Germinal center (tissue), 1 donor: Measurements from ENCODE around the gene GALNT12.
A peak's percentile ranks its signal among the peaks of the same experiment; 100 is the strongest.

Source experiments
- DNase-seq: peaks from one replicate; pipeline ENCODE4 v3.0.0; 2012; ENCODE audit warnings: mixed read lengths, low spot score

GALNT12 gene

DNA sequence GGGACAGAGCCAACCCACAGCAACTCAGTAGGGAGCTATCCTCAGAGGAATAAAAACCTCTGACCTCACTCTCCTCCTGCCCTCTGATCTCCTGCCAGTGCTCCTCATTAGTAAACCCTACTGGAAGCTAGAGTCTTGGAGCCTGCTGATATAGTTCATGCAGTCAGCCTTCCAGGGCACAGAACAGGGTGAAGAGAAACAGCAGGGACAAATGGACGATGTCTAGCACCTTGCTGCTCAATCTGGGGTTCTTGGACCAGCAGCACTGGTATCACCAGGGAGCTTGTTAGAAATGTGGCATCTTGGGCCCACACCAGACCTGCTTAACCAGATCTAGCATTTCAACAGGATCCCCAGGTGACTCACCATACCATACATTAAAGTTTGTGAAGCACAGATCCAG is 5.5 kb upstream of the GALNT12 start:
- DNase-seq = no peak

DNA sequence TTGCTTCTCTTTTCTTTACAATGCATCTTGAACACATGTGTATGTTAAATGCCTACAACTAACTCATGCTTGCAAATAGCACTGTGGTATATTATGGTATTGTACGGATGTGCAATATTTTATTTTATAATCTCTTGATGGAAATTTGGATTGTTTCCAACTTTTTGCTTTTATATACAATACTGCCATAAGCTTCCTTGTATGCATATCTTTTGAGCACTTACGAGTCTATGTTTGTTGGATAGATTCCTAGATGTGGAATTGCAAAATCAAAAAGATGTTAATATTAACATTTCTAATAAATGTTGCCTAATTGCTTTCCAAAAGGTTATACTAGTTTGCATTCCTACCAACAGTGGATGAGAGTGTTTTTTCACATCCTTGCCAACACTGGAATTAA is 3.4 kb upstream of the GALNT12 start:
- DNase-seq = no peak

DNA sequence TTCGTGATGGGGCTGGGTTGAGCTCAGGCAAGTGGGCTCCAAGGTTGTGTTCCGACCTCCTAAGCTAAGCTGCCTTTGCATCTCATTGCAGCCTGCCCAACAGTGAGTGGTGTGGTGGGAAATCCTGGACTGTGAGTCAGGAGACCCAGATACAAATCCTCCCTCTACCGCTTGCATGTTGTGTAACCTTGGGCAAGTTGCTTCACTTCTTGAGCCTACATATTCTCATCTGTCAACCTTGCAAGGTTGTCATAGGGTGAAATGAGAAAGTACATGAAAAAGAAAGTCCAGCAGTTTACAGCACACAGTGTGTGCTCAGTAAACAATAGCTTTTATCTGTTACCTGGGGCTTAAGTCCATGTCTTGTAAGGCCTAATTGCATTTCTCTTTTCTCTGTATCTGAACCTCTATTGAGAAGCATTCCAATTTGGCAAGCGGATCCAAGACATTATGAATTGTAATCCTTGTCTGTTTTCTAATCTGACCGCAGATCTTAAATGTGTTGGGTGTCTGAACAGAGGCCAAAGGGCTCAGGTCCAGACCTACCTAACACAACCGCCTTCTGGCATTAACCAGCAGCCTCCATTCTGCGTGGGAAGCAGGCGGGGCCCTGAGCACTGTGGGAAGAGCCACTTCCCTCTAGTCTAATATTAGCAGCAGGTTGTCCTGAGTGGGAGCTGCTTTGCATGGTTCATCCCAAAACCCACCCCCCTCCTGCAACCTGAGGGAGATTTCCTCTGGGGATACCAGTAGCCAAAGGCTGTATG is 1.8 kb upstream of the GALNT12 start:
- no peak for DNase-seq

DNA sequence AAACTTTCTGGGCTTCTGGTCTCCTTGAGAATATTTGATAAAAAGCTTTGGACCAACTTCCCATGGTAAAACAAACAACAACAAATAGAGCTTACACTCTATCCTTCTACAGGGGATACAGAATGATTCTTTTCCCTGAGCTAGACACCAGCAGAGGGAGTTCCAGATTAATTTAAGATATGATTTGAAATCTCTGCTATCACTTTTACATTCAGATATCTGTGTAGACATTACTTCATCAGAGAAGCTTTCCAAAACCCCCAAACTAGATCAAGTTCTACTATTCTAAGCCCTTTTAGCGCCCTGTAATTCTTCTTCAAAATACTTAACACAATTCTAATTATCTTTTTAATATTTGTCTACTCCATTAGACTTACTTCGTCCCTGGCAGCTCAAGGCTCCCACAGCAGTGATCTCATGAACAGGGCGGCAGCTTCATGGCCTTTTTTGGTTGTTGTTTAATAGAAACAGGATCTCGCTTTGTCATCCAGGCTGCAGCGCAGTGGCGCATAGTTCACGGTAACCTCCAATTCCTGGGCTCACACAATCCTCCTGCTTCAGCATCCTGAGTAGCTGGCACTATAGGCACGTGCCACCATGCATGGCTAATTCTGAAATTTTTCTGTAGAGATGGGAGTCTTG is 955 bp upstream of the GALNT12 start:
- DNase-seq = no peak

DNA sequence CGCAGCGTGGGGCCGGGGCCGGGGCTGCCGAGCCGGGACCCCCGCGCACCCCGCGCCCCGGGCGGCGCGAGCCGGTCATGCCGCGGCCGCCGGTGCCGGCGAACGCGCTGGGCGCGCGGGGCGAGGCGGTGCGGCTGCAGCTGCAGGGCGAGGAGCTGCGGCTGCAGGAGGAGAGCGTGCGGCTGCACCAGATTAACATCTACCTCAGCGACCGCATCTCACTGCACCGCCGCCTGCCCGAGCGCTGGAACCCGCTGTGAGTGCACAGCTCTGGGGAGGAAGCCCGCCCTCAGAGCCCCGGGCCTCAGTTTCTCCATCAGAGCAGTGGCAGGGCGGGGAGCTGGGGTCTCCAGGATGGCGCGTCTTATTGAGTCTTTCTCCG is 335 bp downstream of the GALNT12 start:
- peak; percentile 26 for DNase-seq

DNA sequence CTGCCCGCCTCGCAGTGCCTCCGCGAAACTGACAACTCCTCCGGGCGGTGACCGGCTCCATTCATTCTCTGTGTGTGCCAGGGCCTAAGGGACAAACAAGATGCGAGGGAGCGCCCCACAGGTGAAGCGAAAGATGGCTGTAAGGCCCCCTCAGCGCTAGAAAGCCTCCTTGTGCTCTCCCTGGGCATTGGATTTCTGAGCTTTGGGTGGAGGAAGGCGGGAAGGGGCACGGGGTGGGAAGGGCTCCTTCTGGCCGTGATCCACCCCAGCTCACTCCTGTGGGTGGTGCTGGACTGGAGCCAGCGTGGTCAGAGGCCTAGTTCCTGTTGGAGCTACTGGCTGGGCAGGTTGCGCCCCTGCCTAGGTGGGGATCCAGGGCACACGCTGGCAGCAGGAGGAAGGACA is 943 bp downstream of the GALNT12 start:
- no peak for DNase-seq

DNA sequence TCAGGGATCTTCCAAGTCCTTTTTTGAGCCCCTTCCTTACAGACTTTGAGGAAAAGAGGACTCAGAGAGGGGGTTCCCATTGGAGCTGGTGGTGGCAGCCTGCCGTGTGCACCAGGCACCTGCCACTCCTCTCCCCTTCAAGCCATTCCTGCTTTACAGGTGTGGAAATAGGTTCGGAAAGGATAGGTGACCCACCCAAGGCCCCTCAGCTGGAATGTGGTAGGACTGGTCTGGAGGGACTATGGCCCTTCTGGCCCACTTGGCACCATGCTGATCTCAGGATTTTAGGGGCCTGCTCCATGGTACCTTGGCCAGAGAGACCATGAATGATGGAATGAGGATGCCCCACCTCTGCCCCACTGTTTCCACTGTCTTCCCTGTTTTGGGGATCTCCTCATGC is 1.4 kb downstream of the GALNT12 start:
- no peak for DNase-seq

DNA sequence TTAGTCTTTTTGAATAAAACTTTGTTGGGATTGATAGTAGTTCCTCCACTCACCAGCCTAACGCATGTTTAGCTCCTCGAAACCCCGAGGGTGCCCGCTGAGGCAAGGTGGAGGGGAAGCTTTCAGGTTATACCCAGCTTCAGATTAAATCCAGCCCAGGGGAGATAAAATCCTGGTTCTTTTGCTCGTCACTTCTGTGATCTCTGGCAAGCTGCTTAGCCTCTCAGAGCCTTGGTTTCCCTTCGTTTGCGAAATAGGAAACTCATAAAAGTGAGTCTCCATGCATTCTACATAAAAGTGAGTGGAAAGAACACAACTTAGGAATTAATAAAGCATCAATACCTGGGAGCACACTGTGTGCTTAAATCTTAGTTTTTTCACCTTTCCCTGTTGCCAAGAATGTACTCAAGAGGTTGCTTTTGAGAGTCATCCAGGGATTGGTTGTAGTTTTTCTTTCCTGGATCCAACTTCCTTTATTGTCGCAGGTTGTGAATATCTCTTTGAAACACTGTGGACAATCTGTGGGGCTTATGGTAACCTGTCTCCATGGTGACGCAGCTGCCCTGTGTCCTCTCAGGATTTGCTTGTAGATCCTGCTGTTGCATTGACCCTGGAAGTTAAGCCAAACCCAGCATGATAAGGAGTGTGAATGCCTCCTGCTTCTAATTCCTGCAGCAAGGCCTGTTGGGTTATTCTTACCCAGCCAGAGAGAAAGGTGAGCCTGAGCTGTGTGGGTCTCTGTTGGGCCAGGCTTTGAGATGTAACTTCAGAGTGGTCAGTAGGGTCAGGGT is 2.0 kb downstream of the GALNT12 start:
- no peak for DNase-seq

DNA sequence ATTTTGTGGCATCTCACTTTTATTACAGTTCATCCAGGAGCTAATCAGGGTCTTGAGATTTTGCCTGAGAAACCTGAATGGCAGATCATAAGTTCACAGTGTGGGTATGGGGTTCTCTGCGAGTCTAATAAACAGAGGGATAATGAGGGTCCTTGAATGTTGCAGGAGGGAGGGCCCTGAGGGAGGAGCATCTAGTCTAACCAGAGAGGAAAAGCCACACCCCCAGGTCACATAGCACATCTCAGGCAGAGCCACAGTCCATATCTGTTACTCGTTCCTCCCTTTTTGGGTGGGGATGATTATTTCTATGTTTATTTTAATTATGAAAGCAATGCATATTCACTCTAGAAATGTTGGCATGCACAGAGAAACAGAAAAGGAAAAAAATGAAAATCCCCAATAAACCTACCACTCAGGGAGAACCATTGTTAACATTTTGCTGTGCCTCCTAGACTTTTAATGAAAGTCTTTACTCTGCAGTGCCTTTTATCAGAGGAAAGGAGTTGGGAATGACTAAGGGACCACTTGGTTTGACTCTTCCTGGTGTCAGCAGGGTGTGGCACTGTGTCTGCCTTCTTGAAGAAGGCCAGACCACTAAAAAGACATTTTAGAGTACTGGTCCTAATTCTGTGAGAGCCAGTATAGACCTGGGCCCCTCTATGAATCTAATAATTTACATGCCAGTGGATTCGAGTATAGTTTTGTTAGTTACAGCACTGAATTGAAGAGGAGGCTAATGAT is 2.8 kb downstream of the GALNT12 start:
- DNase-seq = no peak

DNA sequence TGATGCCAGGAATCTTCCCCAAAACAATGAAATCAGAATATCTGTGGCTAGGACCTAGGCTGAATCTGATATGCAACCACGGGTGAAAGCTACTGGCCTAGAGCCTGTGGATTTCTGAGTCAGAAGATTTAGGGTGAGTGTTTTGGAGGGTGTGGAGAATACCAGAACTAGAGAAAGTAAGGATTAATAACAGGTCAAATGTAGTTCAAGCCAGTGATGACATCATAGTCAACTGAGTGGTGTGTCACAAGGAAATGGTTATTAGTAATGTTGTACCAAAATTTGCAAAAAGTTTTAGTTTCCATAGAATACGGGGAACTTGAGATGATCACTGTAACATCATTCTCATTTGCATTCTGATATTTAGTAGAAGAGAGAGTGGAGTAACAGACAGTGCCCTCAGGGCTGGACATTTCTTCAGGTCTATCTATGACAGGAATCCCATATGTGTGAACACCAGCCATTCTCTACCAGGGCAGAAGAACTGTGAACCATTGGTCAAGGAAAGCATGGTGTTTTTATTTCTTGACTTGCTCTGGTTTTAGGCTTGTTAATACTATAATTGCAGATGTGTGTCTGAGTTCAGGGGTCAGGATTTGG is 3.7 kb downstream of the GALNT12 start:
- DNase-seq = no peak

DNA sequence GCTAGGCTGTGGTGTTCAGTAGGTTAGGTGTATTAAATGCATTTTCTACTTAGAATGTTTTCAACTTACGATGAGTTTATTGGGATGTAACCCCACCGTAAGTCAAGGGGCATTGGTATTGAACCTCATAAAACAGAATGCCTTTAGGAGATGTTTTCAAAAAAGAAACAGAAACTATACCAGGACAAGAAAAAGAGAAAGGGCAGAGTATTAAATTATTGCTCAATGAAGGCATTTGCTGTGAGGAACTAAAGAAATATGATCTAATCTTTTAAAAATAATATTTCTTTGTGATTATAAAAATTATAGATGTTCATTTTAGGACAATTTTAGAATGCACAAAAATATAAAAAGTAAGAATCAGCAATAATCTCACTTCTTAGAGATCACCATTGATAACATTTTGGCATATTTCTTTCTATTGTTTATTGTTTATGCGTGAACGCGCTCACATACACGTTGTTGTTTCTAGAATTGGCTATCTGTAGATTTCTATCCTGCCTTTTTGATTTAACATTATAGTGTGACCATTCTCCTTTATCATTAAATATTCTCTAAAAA is 8.0 kb downstream of the GALNT12 start:
- no peak for DNase-seq

DNA sequence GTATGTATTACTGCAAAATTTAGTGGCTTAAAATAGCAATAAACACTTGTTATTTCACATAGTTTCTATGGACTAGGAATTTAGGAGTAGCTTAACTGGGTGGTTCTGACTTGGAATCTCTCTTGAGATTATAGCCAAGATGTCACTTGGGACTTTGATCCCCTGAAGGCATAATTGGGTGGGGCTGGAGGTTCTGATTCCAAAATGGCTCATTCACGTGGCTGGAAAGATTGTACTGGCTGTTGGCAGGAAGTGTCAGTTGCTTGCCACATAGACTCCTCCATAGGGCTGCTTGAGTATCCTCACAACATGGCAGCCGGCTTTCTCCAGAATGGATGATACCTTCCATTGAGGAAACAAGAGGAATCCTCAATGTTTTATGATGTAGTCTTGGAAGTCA is 11.3 kb downstream of the GALNT12 start:
- DNase-seq = no peak

DNA sequence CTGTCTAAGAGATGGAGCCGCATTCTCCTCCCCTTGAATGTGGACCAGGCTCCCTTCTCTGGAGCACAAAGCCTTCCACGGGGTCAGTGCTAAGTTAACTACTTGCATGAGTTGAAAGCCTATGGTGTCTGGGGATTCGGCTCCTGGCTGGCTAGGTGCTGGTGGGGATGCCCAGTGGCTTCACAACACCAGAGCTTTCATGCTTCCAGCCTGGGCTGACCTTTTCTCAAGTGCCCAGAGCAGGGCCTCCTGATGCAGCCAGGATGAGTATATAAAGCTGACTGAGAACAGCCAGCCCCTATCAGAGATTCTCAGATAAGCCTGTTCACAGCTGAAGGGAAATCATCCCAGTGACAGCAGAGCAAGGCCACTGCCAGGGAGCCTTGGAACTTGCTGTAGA is 11.8 kb downstream of the GALNT12 start:
- no peak for DNase-seq

DNA sequence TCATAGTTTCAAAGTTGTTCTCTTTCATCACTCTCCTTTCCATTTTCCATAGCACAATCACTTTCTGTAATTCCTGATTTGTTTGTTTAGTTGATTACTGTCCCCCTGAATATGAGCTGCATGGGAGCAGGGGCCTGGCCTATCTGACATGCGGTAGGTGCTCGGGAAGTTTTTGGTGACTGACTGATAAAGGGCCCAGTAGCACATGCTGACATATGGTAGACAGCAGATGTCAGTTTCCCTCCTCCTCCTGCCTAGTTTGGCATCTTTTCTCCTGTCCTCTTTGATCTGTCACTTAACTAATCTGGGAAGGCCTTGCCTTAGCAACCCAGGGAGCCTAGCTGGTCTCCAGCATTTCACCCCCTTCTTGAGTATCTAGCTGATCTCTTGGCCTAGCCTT is 14.4 kb downstream of the GALNT12 start:
- DNase-seq = no peak

DNA sequence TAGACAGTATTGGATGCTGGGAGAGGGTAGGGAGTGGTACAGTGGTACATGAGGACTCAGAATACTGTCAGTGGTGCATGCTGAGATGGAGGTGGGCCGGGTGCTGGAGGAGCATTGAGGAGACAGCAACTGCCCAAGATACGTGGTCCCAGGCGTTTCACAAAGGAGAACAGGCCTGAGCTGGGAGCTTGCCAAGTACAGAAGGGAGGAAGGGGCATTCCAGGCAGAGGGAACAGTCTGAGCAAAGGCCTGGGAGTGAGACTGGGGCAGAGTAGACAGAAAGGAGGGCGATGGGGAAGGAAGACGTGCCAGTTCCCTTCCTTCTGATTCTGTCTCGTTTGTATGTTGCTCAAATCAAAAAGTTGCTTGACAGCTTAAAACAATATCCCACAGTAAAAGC is 15.2 kb downstream of the GALNT12 start:
- DNase-seq = no peak

DNA sequence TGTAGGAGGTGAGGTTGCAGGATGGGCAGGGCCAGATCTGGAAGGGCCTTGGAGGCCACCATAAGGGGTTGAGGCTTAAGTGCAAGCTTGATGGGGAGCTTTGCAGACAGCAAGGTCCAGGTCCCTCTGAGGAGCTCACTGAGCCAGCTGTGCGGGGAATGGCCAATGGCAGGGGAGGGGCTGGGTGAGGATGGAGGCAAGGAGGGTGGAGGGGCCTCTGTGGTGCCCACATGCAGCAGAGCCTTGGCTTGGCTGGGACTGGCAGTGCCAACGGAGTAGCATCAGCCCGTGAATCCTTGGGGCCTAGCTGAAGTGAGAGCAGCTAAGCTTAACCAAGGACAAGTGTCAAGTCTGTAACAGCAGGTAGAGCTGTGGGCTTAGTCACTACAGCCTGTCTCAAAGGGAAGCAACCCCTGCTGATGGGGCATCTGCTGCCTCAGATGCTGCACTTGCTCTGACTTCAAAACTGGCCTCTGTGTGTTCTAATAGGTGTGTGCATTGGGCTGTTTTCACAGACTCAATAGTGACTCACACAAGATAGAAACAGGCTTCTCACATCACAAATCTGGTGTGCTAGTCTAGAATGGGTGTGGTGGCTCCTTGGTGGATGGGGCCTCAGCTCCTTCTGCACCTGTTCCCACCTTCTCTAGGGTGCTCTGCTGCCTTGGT is 16.3 kb downstream of the GALNT12 start:
- no peak for DNase-seq

DNA sequence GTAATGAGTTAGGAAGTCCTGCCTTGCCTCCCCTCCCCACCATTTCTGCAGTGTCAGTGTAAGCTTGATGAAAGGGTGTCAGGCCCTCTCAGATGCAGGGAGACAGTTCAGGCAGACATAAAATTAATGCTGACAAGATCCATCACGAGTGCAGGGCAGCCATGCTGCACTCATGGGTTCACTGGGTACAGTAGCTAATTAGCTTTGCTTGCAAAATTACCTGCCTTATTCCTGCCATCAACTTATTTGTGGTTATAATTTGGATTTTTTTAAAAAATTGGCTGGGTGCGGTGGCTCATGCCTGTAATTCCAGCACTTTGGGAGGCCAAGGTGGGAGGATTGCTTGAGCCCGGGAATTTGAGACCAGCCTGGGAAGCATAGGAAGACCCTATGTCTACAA is 17.9 kb downstream of the GALNT12 start:
- DNase-seq = no peak

DNA sequence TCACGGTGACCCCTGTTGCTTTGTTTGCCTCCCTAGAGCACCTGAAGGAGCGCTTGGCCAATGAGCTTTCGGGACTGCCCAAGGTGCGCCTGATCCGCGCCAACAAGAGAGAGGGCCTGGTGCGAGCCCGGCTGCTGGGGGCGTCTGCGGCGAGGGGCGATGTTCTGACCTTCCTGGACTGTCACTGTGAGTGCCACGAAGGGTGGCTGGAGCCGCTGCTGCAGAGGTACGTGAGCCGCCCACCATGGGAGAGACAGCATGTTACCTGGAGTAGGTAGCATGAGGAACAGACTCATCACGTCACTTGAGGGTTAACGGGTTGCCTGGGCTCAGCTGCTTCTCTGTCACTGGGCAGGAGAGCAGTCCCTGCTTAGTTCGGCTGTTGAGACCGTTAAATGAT is 19.2 kb downstream of the GALNT12 start:
- no peak for DNase-seq

DNA sequence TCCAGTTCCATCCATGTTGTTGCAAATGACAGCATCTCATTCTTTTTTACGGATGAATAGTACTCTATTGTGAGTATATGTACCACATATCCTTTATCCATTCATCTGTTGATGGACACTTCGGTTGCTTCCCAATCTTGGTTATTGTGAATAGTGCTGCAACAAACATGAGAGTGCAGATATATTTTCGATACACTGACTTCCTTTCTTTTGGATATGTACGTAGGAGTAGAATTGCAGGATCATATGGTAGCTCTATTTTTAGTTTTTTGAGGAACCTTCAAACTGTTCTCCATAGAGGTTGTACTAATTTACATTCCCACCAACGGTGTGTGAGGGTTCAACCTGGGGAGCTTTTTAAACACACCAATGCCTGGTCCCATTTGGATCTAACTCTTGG is 22.3 kb downstream of the GALNT12 start:
- DNase-seq = no peak

DNA sequence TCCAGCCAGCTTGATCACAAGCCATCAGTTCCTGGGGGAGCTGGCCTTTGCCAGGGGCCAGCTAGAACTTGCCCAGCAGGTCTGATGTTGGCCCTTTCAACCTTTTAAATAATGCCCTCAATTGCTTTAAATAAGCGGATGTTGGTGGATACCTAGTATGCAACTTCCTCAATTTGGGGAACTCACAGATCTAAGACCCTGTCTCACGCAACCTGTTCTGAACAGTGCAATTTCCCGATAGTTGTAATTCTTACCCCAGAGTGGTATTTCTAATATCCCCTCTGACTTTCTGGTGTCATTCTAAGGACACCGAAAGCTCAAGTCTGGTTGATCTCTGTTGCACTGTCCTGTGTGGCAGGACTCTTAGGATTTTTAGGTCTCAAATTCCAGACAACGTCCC is 23.1 kb downstream of the GALNT12 start:
- DNase-seq = no peak

DNA sequence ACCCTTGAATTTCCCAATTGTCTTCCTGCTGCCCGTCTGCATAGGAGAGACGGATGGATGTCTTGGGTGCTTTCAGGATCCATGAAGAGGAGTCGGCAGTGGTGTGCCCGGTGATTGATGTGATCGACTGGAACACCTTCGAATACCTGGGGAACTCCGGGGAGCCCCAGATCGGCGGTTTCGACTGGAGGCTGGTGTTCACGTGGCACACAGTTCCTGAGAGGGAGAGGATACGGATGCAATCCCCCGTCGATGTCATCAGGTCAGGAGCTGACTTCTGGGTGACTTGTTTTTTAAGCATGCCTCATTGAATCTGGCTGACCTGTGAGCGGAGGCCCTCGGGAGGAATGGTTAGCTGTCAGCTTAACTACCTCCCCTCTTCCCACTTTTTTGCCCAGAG is 24.2 kb downstream of the GALNT12 start:
- no peak for DNase-seq
